Measurements from ENCODE around the gene TOM1.
"Not testable (repeated sequence)": the region's sequence is repeated elsewhere in the genome, so short reads cannot be mapped to it uniquely, and the experiment has no call there.

Gene TOM1

GRCh38 chr22:35349704-35350538 is 50.2 kb downstream of the TOM1 start:
- Mint-ChIP-seq H3K4me3 (no peak overlapping the region), H3K9me3 (no peaks in the 10 kb centered on the region), H3K36me3 (ENCODE audit: low read depth) (no peaks in the 10 kb centered on the region), H3K4me1 (ENCODE audit: low read depth) (peaks cover 18% of the 10 kb centered on the region), H3K27me3 (ENCODE audit: low read depth) (peaks cover 6% of the 10 kb centered on the region), H3K27ac (no peak overlapping the region)
- DNase-seq (ENCODE audit: low spot score), result no peak

GRCh38 chr22:35350539-35351503 is 51.1 kb downstream of the TOM1 start:
- Mint-ChIP-seq H3K9me3 (no peaks in the 10 kb centered on the region), H3K4me1 (ENCODE audit: low read depth) (peaks cover 18% of the 10 kb centered on the region)
- DNase-seq (ENCODE audit: low spot score), result peak; percentile 87

GRCh38 chr22:35352214-35353111 is 52.8 kb downstream of the TOM1 start:
- peaks cover 6% of the 10 kb centered on the region for H3K27me3 Mint-ChIP-seq (ENCODE audit: low read depth)
- no peaks in the 10 kb centered on the region for H3K9me3 Mint-ChIP-seq
- H3K36me3 Mint-ChIP-seq (ENCODE audit: low read depth), result no peaks in the 10 kb centered on the region
- peaks cover 18% of the 10 kb centered on the region for H3K4me1 Mint-ChIP-seq (ENCODE audit: low read depth)
- peak overlapping the region; percentile 54 for H3K4me3 Mint-ChIP-seq
- H3K27ac Mint-ChIP-seq, result peak overlapping the region; percentile 83
- DNase-seq (ENCODE audit: low spot score), result peak; percentile 73

More at GRCh38 chr22:35350539-35351503, 51.1 kb downstream of the TOM1 start:
- H3K36me3 Mint-ChIP-seq (ENCODE audit: low read depth), result no peaks in the 10 kb centered on the region
- H3K27ac Mint-ChIP-seq, result peak overlapping the region; percentile 31
- peak overlapping the region; percentile 84 for H3K4me3 Mint-ChIP-seq
- peaks cover 6% of the 10 kb centered on the region for H3K27me3 Mint-ChIP-seq (ENCODE audit: low read depth)

GRCh38 chr22:35353318-35353717 is 53.6 kb downstream of the TOM1 start:
- H3K9me3 Mint-ChIP-seq, result no peaks in the 10 kb centered on the region

GRCh38 chr22:35354068-35354467 is 54.4 kb downstream of the TOM1 start:
- DNase-seq (ENCODE audit: low spot score), result no peak
- H3K27me3 Mint-ChIP-seq (ENCODE audit: low read depth), result peaks cover 6% of the 10 kb centered on the region
- H3K36me3 Mint-ChIP-seq (ENCODE audit: low read depth), result no peaks in the 10 kb centered on the region
- H3K27ac Mint-ChIP-seq, result no peak overlapping the region
- H3K4me3 Mint-ChIP-seq, result no peak overlapping the region
- H3K9me3 Mint-ChIP-seq, result no peaks in the 10 kb centered on the region
- peaks cover 18% of the 10 kb centered on the region for H3K4me1 Mint-ChIP-seq (ENCODE audit: low read depth)

More at GRCh38 chr22:35353318-35353717, 53.6 kb downstream of the TOM1 start:
- DNase-seq (ENCODE audit: low spot score), result no peak
- Mint-ChIP-seq H3K4me1 (ENCODE audit: low read depth) (peaks cover 18% of the 10 kb centered on the region), H3K27ac (no peak overlapping the region), H3K36me3 (ENCODE audit: low read depth) (no peaks in the 10 kb centered on the region), H3K27me3 (ENCODE audit: low read depth) (peaks cover 6% of the 10 kb centered on the region), H3K4me3 (no peak overlapping the region)

GRCh38 chr22:35357883-35358621 is 58.4 kb downstream of the TOM1 start:
- Mint-ChIP-seq H3K9me3 (no peaks in the 10 kb centered on the region), H3K27ac (no peak overlapping the region), H3K36me3 (ENCODE audit: low read depth) (no peaks in the 10 kb centered on the region), H3K4me3 (no peak overlapping the region), H3K27me3 (ENCODE audit: low read depth) (no peaks in the 10 kb centered on the region), H3K4me1 (ENCODE audit: low read depth) (no peaks in the 10 kb centered on the region)
- DNase-seq (ENCODE audit: low spot score), result no peak

GRCh38 chr22:35359380-35360065 is 59.8 kb downstream of the TOM1 start:
- Mint-ChIP-seq H3K27ac (no peak overlapping the region), H3K27me3 (ENCODE audit: low read depth) (no peaks in the 10 kb centered on the region), H3K36me3 (ENCODE audit: low read depth) (no peaks in the 10 kb centered on the region)

GRCh38 chr22:35361001-35361558 is 61.4 kb downstream of the TOM1 start:
- Mint-ChIP-seq H3K27ac (no peak overlapping the region), H3K4me3 (no peak overlapping the region), H3K27me3 (ENCODE audit: low read depth) (peaks cover 1% of the 10 kb centered on the region), H3K4me1 (ENCODE audit: low read depth) (no peaks in the 10 kb centered on the region), H3K36me3 (ENCODE audit: low read depth) (no peaks in the 10 kb centered on the region), H3K9me3 (no peaks in the 10 kb centered on the region)
- DNase-seq (ENCODE audit: low spot score), result no peak

More at GRCh38 chr22:35359380-35360065, 59.8 kb downstream of the TOM1 start:
- no peak for DNase-seq (ENCODE audit: low spot score)
- H3K9me3 Mint-ChIP-seq, result no peaks in the 10 kb centered on the region
- no peaks in the 10 kb centered on the region for H3K4me1 Mint-ChIP-seq (ENCODE audit: low read depth)
- H3K4me3 Mint-ChIP-seq, result no peak overlapping the region

GRCh38 chr22:35363566-35364086 is 63.9 kb downstream of the TOM1 start:
- Mint-ChIP-seq H3K27me3 (ENCODE audit: low read depth) (peaks cover 6% of the 10 kb centered on the region), H3K9me3 (no peaks in the 10 kb centered on the region), H3K4me1 (ENCODE audit: low read depth) (peaks cover 3% of the 10 kb centered on the region), H3K27ac (no peak overlapping the region), H3K4me3 (no peak overlapping the region), H3K36me3 (ENCODE audit: low read depth) (no peaks in the 10 kb centered on the region)
- DNase-seq (ENCODE audit: low spot score), result no peak

- not testable (repeated sequence) for H3K4me1 Mint-ChIP-seq (ENCODE audit: low read depth); H3K27ac Mint-ChIP-seq; H3K9me3 Mint-ChIP-seq; H3K27me3 Mint-ChIP-seq (ENCODE audit: low read depth); H3K4me3 Mint-ChIP-seq; DNase-seq (ENCODE audit: low spot score); H3K36me3 Mint-ChIP-seq (ENCODE audit: low read depth)
These were observed 64.5 kb downstream of the TOM1 start for GRCh38 chr22:35364230-35364629.

- no peak overlapping the region for H3K4me3 Mint-ChIP-seq
- H3K9me3 Mint-ChIP-seq, result no peaks in the 10 kb centered on the region
- no peak overlapping the region for H3K27ac Mint-ChIP-seq
- peaks cover 15% of the 10 kb centered on the region for H3K27me3 Mint-ChIP-seq (ENCODE audit: low read depth)
- peaks cover 7% of the 10 kb centered on the region for H3K4me1 Mint-ChIP-seq (ENCODE audit: low read depth)
- H3K36me3 Mint-ChIP-seq (ENCODE audit: low read depth), result no peaks in the 10 kb centered on the region
- no peak for DNase-seq (ENCODE audit: low spot score)
These were observed 67.7 kb downstream of the TOM1 start for GRCh38 chr22:35367331-35367886.

- Mint-ChIP-seq H3K36me3 (ENCODE audit: low read depth) (no peaks in the 10 kb centered on the region), H3K27me3 (ENCODE audit: low read depth) (peaks cover 15% of the 10 kb centered on the region), H3K27ac (no peak overlapping the region), H3K9me3 (no peaks in the 10 kb centered on the region), H3K4me1 (ENCODE audit: low read depth) (peaks cover 7% of the 10 kb centered on the region), H3K4me3 (no peak overlapping the region)
- no peak for DNase-seq (ENCODE audit: low spot score)
These were observed 68.7 kb downstream of the TOM1 start for GRCh38 chr22:35368386-35368785.
